H1 (cell line): ENCODE data around the gene ASRGL1. TPM values are rescaled to one million over a fixed set of nuclear protein-coding genes. Genes with fewer than 3 reads are reported as not detected.

Source experiments
- ASH2L ChIP-seq: fragments of 200-600, 300-600 bp; sonication (generic); IDR thresholded peaks from one replicate; pipeline ENCODE4 v1.7.1; 2017; ENCODE audit warnings: low read length
- ZNF274 ChIP-seq: IDR thresholded peaks from 2 replicates; pipeline ENCODE4 v1.7.0; 2012; ENCODE audit warnings: low read length, borderline replicate concordance; ENCODE audit errors: extremely low read depth
- polyA plus RNA-seq, 7 experiments: library from polyadenylated mRNA; depleted of rRNA in 3 of 7; stranded (reverse) in 5 of 7; unstranded in 2 of 7; fragments of >200 nt in 5 of 7; fragments of 200-250 nt in 2 of 7; gene quantifications; 1 replicate in 5 of 7; 2 replicates in 1 of 7; 4 replicates in 1 of 7; pipeline versions ENCODE4 v1.2.1 to v1.2.3, GENCODE V29; 2011 to 2013; ENCODE audit warnings: missing spikeins in 2 of 7, mixed read lengths in 2 of 7
- total RNA-seq: library from RNA; stranded (reverse); fragmentation: NEBNext Ultra II Directional; extraction: Animal tissue kit (Norgen Biotek cat#: 25700); gene quantifications from 2 replicates; pipeline ENCODE4 v1.2.1, GENCODE V29; 2021

The ASRGL1 gene
- total and polyA plus RNA-seq, 2 of the 8 experiments (the other 6 are each of a cell fraction or from before 2014, with no cell fraction given): 19.9 to 23.5 TPM

GRCh38 chr11:62410972-62411371 lies 73.7 kb downstream of the ASRGL1 start (continued):
- no peak for TF ChIP-seq ZNF274
- TF ChIP-seq ASH2L: no peak
